OCI-LY3 (cell line): Measurements from ENCODE around the gene KIAA0040.

Experiments
- H2AFZ ChIP-seq: fragments of 200-600, 300-600 bp; shearing (Covaris generic); 2 replicates; pipeline ENCODE4 v1.6.0; 2014; ENCODE audit warnings: antibody characterized with exemption, low read depth, low read length
- H3K27ac ChIP-seq: fragments of 200-600, 300-600 bp; sonication (generic); 2 replicates; pipeline ENCODE4 v1.5.1; 2014; ENCODE audit warnings: mild to moderate bottlenecking, low read length, moderate library complexity, mixed read lengths
- H3K27me3 ChIP-seq: fragments of 200-600, 300-600 bp; sonication (generic); 2 replicates; pipeline ENCODE4 v1.6.1; 2014; ENCODE audit warnings: low read depth, low read length, mixed read lengths
- H3K36me3 ChIP-seq: fragments of 200-600, 300-600 bp; sonication (generic); replicated peaks from 2 replicates; pipeline ENCODE3; 2014; ENCODE audit warnings: low read depth, low read length, mixed read lengths
- H3K4me1 ChIP-seq: fragments of 300-600, 200-600 bp; sonication (generic); 2 replicates; pipeline ENCODE4 v1.6.1; 2014; ENCODE audit warnings: low read length, mixed read lengths
- H3K4me2 ChIP-seq: fragments of 200-600, 300-600 bp; sonication (generic); 2 replicates; pipeline ENCODE4 v1.6.1; 2014; ENCODE audit warnings: low read length, mixed read lengths
- H3K4me3 ChIP-seq: fragments of 300-600, 200-600 bp; sonication (generic); 2 replicates; pipeline ENCODE4 v1.5.1; 2014; ENCODE audit warnings: antibody characterized with exemption, mild to moderate bottlenecking, low read length, moderate library complexity
- H3K79me2 ChIP-seq: fragments of 300-600, 200-600 bp; shearing (Covaris generic); 2 replicates; pipeline ENCODE4 v1.6.1; 2014; ENCODE audit warnings: mild to moderate bottlenecking, low read length, mixed read lengths
- H3K9ac ChIP-seq: fragments of 300-600, 200-600 bp; shearing (Covaris generic); 2 replicates; pipeline ENCODE4 v1.6.0; 2014; ENCODE audit warnings: mild to moderate bottlenecking, low read length, moderate library complexity
- H3K9me3 ChIP-seq: fragments of 200-600, 300-600 bp; shearing (Covaris generic); 2 replicates; pipeline ENCODE4 v1.6.1; 2014; ENCODE audit warnings: low read length, mixed read lengths; ENCODE audit not compliant: insufficient read depth
- H4K20me1 ChIP-seq: fragments of 200-600, 300-600 bp; sonication (generic); 2 replicates; pipeline ENCODE4 v1.6.1; 2016; ENCODE audit warnings: low read length, mixed read lengths; ENCODE audit not compliant: insufficient read depth
- EZH2phosphoT487 ChIP-seq: fragments of 200-600 bp; shearing (Covaris generic); IDR thresholded peaks from 2 replicates; pipeline ENCODE4 v1.6.1; 2018; ENCODE audit warnings: antibody characterized with exemption, mixed run types, low read depth
- TF ChIP-seq, protein P1 (sequence below): fragments of 200-600, 300-600 bp; sonication (generic); IDR thresholded peaks from 2 replicates; pipeline ENCODE4 v1.5.1; 2014; ENCODE audit warnings: antibody characterized with exemption, low read length, low read depth

KIAA0040 gene

GRCh38 chr1:175147569-175147968, 45.0 kb downstream of the KIAA0040 start:
- Histone ChIP-seq H2AFZ (no peak overlapping the region), H4K20me1 (no peaks in the 10 kb centered on the region), H3K36me3 (no peaks in the 10 kb centered on the region), H3K27me3 (peaks cover 49% of the 10 kb centered on the region), H3K9me3 (no peaks in the 10 kb centered on the region), H3K4me3 (no peak overlapping the region), H3K4me1 (peaks cover 14% of the 10 kb centered on the region), H3K27ac (no peak overlapping the region), H3K4me2 (no peak overlapping the region), H3K79me2 (no peaks in the 10 kb centered on the region), H3K9ac (no peak overlapping the region)
- TF ChIP-seq, protein P1, sequence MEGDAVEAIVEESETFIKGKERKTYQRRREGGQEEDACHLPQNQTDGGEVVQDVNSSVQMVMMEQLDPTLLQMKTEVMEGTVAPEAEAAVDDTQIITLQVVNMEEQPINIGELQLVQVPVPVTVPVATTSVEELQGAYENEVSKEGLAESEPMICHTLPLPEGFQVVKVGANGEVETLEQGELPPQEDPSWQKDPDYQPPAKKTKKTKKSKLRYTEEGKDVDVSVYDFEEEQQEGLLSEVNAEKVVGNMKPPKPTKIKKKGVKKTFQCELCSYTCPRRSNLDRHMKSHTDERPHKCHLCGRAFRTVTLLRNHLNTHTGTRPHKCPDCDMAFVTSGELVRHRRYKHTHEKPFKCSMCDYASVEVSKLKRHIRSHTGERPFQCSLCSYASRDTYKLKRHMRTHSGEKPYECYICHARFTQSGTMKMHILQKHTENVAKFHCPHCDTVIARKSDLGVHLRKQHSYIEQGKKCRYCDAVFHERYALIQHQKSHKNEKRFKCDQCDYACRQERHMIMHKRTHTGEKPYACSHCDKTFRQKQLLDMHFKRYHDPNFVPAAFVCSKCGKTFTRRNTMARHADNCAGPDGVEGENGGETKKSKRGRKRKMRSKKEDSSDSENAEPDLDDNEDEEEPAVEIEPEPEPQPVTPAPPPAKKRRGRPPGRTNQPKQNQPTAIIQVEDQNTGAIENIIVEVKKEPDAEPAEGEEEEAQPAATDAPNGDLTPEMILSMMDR = no peak
- no peak for TF ChIP-seq EZH2phosphoT487

GRCh38 chr1:175146529-175147213, 45.9 kb downstream of the KIAA0040 start:
- H2AFZ ChIP-seq = peak overlapping the region; percentile 61; the same call in 1 of the 2 replicates
- no peaks in the 10 kb centered on the region for H3K79me2 ChIP-seq

DNA sequence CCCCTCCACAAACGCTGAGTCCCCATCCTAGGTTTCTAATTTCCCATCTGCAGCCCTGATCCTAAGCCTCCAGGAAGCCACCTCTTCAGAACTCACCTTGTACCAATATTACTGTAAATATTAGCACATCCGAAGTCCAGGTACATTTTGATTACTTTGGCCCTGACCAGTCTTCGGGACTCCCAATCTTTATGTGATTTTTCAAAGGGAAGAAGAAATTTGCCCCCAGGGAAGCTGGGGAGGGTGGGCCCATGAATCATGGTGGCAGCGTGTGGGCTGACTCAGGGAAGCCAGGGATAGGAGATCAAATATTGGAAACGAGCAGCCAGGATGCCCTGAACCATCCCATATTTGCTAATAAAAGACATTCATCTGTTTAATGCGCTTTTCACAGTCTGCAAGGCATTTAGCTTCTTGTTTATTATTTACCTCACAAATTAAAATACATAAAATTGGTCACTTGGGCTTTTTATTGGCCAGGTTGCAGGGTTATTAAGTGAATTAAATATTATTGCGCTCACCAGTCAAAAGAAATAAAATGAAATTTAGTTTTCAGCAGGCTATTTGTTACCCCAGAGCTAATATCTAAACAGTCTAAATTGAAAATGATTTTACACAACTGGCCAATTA, 46.6 kb downstream of the KIAA0040 start:
- peak overlapping the region; percentile 61; the same call in 1 of the 2 replicates for H2AFZ ChIP-seq
- H3K79me2 ChIP-seq = no peaks in the 10 kb centered on the region
- H3K4me1 ChIP-seq = peaks cover 14% of the 10 kb centered on the region
- H3K9me3 ChIP-seq = no peaks in the 10 kb centered on the region
- no peak overlapping the region for H3K27ac ChIP-seq
- H3K4me3 ChIP-seq = peak overlapping the region; percentile 38; the same call in 1 of the 2 replicates
- H3K4me2 ChIP-seq = peak overlapping the region; percentile 67
- no peaks in the 10 kb centered on the region for H3K36me3 ChIP-seq
- H4K20me1 ChIP-seq = no peaks in the 10 kb centered on the region
- peaks cover 49% of the 10 kb centered on the region for H3K27me3 ChIP-seq
- no peak overlapping the region for H3K9ac ChIP-seq
- TF ChIP-seq EZH2phosphoT487 = no peak
- TF ChIP-seq, protein P1 = no peak

More at GRCh38 chr1:175146529-175147213, 45.9 kb downstream of the KIAA0040 start:
- no peak for TF ChIP-seq EZH2phosphoT487
- TF ChIP-seq, protein P1 = peak; percentile 93
- H3K27me3 ChIP-seq = peaks cover 49% of the 10 kb centered on the region
- H3K27ac ChIP-seq = no peak overlapping the region
- no peaks in the 10 kb centered on the region for H4K20me1 ChIP-seq
- no peaks in the 10 kb centered on the region for H3K9me3 ChIP-seq
- H3K4me1 ChIP-seq = peaks cover 14% of the 10 kb centered on the region
- no peaks in the 10 kb centered on the region for H3K36me3 ChIP-seq
- H3K9ac ChIP-seq = no peak overlapping the region
- peak overlapping the region; percentile 38; the same call in 1 of the 2 replicates for H3K4me3 ChIP-seq
- H3K4me2 ChIP-seq = peak overlapping the region; percentile 67

- Histone ChIP-seq H3K4me1 (peaks cover 15% of the 10 kb centered on the region), H3K4me3 (no peak overlapping the region), H3K79me2 (no peaks in the 10 kb centered on the region), H3K27me3 (peaks cover 71% of the 10 kb centered on the region), H3K27ac (no peak overlapping the region), H3K9ac (no peak overlapping the region), H3K4me2 (no peak overlapping the region), H3K9me3 (no peaks in the 10 kb centered on the region), H3K36me3 (no peaks in the 10 kb centered on the region), H4K20me1 (no peaks in the 10 kb centered on the region), H2AFZ (no peak overlapping the region)
- no peak for TF ChIP-seq EZH2phosphoT487
- TF ChIP-seq, protein P1 = no peak
These were observed 54.0 kb downstream of the KIAA0040 start for GRCh38 chr1:175138579-175138978.
